Stimulated activated CD4-positive, alpha-beta T cell treated with anti-CD3 and anti-CD28 coated beads, Interleukin-4, amount 100 ng/mL, for 1 hour (primary cell): ENCODE results near the gene NOL12.
A peak's percentile ranks its signal among the peaks of the same experiment; 100 is the strongest.
"Not testable (repeated sequence)": the region's sequence is repeated elsewhere in the genome, so short reads cannot be mapped to it uniquely, and the experiment has no call there.

ENCODE experiments used
- DNase-seq: peaks from one replicate; pipeline ENCODE4 v3.0.0-alpha.2; 2020

The NOL12 gene

GRCh38 chr22:37686002-37686982 is at the start of gene NOL12:
TSS of gene NOL12 (plus strand) at chr22:37686343. CDS start at chr22:37686393, 50 bp downstream.
- DNase-seq, result peak; percentile 76

GRCh38 chr22:37636949-37637273 is 49.2 kb upstream of the NOL12 start:
- no peak for DNase-seq

- no peak for DNase-seq
Measured at GRCh38 chr22:37638391-37639069, 47.6 kb upstream of the NOL12 start.

GRCh38 chr22:37639070-37639760 is 46.9 kb upstream of the NOL12 start, which contains the start of gene SH3BP1:
TSS of gene SH3BP1 (plus strand) at chr22:37639669. CDS start at chr22:37639788, 119 bp downstream.
- DNase-seq, result peak; percentile 63

- no peak for DNase-seq
Measured at GRCh38 chr22:37639771-37640590, 46.2 kb upstream of the NOL12 start.

GRCh38 chr22:37640591-37641560 is 45.3 kb upstream of the NOL12 start:
- DNase-seq, result no peak

- DNase-seq, result no peak
Measured at GRCh38 chr22:37641561-37641949, 44.6 kb upstream of the NOL12 start.

GRCh38 chr22:37643225-37643847 is 42.8 kb upstream of the NOL12 start:
- peak; percentile 91 for DNase-seq

- DNase-seq, result no peak
Measured at GRCh38 chr22:37647317-37647716, 38.8 kb upstream of the NOL12 start.

- no peak for DNase-seq
Measured at GRCh38 chr22:37647928-37648327, 38.2 kb upstream of the NOL12 start.

GRCh38 chr22:37650463-37651136 is 35.5 kb upstream of the NOL12 start:
- no peak for DNase-seq

- no peak for DNase-seq
Measured at GRCh38 chr22:37654563-37655251, 31.4 kb upstream of the NOL12 start.

GRCh38 chr22:37655252-37655563 is 30.9 kb upstream of the NOL12 start:
- no peak for DNase-seq

GRCh38 chr22:37656583-37656982 is 29.6 kb upstream of the NOL12 start:
- DNase-seq, result not testable (repeated sequence)

- DNase-seq, result no peak
Measured at GRCh38 chr22:37657590-37658132, 28.5 kb upstream of the NOL12 start.

GRCh38 chr22:37658133-37659065 is 27.7 kb upstream of the NOL12 start, which contains the start of gene PDXP:
TSS of gene PDXP (plus strand) at chr22:37658723. CDS start at chr22:37658783, 60 bp downstream.
- DNase-seq, result peak; percentile 99

GRCh38 chr22:37659066-37659896 is 26.9 kb upstream of the NOL12 start:
- DNase-seq, result peak; percentile 41
